ENCODE measurements around the gene GUCY2D.

GUCY2D gene

GRCh38 chr17:8056976-8057625 lies 54.7 kb downstream of the GUCY2D start:
- Histone ChIP-seq H3K4me3 (replicated peaks; ENCODE audit: insufficient read depth, low read length) (no peak overlapping the region), H3K27me3 (ENCODE audit: insufficient read depth, poor library complexity, severe bottlenecking) (no peaks in the 10 kb centered on the region), H3K27ac (replicated peaks) (peak overlapping the region; percentile 75)
- TF ChIP-seq, protein P1, sequence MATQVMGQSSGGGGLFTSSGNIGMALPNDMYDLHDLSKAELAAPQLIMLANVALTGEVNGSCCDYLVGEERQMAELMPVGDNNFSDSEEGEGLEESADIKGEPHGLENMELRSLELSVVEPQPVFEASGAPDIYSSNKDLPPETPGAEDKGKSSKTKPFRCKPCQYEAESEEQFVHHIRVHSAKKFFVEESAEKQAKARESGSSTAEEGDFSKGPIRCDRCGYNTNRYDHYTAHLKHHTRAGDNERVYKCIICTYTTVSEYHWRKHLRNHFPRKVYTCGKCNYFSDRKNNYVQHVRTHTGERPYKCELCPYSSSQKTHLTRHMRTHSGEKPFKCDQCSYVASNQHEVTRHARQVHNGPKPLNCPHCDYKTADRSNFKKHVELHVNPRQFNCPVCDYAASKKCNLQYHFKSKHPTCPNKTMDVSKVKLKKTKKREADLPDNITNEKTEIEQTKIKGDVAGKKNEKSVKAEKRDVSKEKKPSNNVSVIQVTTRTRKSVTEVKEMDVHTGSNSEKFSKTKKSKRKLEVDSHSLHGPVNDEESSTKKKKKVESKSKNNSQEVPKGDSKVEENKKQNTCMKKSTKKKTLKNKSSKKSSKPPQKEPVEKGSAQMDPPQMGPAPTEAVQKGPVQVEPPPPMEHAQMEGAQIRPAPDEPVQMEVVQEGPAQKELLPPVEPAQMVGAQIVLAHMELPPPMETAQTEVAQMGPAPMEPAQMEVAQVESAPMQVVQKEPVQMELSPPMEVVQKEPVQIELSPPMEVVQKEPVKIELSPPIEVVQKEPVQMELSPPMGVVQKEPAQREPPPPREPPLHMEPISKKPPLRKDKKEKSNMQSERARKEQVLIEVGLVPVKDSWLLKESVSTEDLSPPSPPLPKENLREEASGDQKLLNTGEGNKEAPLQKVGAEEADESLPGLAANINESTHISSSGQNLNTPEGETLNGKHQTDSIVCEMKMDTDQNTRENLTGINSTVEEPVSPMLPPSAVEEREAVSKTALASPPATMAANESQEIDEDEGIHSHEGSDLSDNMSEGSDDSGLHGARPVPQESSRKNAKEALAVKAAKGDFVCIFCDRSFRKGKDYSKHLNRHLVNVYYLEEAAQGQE (IDR thresholded peaks at IDR 0.05; ENCODE audit: insufficient replicate concordance, low read depth): no peak
- TF ChIP-seq POLR2AphosphoS5 (IDR thresholded peaks at IDR 0.05; ENCODE audit: low read depth): no peak
- TF ChIP-seq, protein P2, sequence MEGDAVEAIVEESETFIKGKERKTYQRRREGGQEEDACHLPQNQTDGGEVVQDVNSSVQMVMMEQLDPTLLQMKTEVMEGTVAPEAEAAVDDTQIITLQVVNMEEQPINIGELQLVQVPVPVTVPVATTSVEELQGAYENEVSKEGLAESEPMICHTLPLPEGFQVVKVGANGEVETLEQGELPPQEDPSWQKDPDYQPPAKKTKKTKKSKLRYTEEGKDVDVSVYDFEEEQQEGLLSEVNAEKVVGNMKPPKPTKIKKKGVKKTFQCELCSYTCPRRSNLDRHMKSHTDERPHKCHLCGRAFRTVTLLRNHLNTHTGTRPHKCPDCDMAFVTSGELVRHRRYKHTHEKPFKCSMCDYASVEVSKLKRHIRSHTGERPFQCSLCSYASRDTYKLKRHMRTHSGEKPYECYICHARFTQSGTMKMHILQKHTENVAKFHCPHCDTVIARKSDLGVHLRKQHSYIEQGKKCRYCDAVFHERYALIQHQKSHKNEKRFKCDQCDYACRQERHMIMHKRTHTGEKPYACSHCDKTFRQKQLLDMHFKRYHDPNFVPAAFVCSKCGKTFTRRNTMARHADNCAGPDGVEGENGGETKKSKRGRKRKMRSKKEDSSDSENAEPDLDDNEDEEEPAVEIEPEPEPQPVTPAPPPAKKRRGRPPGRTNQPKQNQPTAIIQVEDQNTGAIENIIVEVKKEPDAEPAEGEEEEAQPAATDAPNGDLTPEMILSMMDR (IDR thresholded peaks at IDR 0.05; ENCODE audit: insufficient read depth, low read length): no peak
- no peak for TF ChIP-seq GABPA (IDR thresholded peaks at IDR 0.05; ENCODE audit: low read depth)
- no peak for TF ChIP-seq SPI1 (IDR thresholded peaks at IDR 0.05; ENCODE audit: borderline replicate concordance, low read depth)
- no peak for DNase-seq (ENCODE audit: low read depth in 1 of 2, low spot score in 1 of 2)

GRCh38 chr17:8057691-8058114 lies 55.3 kb downstream of the GUCY2D start:
- no peak overlapping the region for H3K4me3 ChIP-seq (replicated peaks; ENCODE audit: insufficient read depth, low read length)
- no peaks in the 10 kb centered on the region for H3K27me3 ChIP-seq (ENCODE audit: insufficient read depth, poor library complexity, severe bottlenecking)
- TF ChIP-seq, protein P2 (IDR thresholded peaks at IDR 0.05; ENCODE audit: insufficient read depth, low read length): no peak
- TF ChIP-seq, protein P1 (IDR thresholded peaks at IDR 0.05; ENCODE audit: insufficient replicate concordance, low read depth): no peak
- TF ChIP-seq GABPA (IDR thresholded peaks at IDR 0.05; ENCODE audit: low read depth) (no peak), SPI1 (IDR thresholded peaks at IDR 0.05; ENCODE audit: borderline replicate concordance, low read depth) (no peak), POLR2AphosphoS5 (IDR thresholded peaks at IDR 0.05; ENCODE audit: low read depth) (no peak)
- peak in 1 of 2 experiments; percentile 76 for DNase-seq (ENCODE audit: low read depth in 1 of 2, low spot score in 1 of 2)
- peak overlapping the region; percentile 75 for H3K27ac ChIP-seq (replicated peaks)

- H3K27ac ChIP-seq (replicated peaks): no peak overlapping the region
- TF ChIP-seq, protein P1 (IDR thresholded peaks at IDR 0.05; ENCODE audit: insufficient replicate concordance, low read depth): no peak
- no peak for TF ChIP-seq SPI1 (IDR thresholded peaks at IDR 0.05; ENCODE audit: borderline replicate concordance, low read depth)
- TF ChIP-seq, protein P2 (IDR thresholded peaks at IDR 0.05; ENCODE audit: insufficient read depth, low read length): no peak
- TF ChIP-seq POLR2AphosphoS5 (IDR thresholded peaks at IDR 0.05; ENCODE audit: low read depth): no peak
- TF ChIP-seq GABPA (IDR thresholded peaks at IDR 0.05; ENCODE audit: low read depth): no peak
- no peak for DNase-seq (ENCODE audit: low read depth in 1 of 2, low spot score in 1 of 2)
Measured at GRCh38 chr17:8059131-8059530, 56.7 kb downstream of the GUCY2D start.

More at GRCh38 chr17:8059131-8059530, 56.7 kb downstream of the GUCY2D start:
- H3K4me3 ChIP-seq (replicated peaks; ENCODE audit: insufficient read depth, low read length): no peak overlapping the region
- H3K27me3 ChIP-seq (ENCODE audit: insufficient read depth, poor library complexity, severe bottlenecking): no peaks in the 10 kb centered on the region
